Endodermal cell (in vitro differentiated cells): Measurements from ENCODE around the gene GGT1. TPM values are rescaled to one million over a fixed set of nuclear protein-coding genes. Genes with fewer than 3 reads are reported as not detected.
"Not testable (repeated sequence)": the region's sequence is repeated elsewhere in the genome, so short reads cannot be mapped to it uniquely, and the experiment has no call there.

ENCODE experiments used
- DNase-seq: peaks from one replicate; pipeline ENCODE4 v3.0.0-alpha.2; 2017
- H3K27ac ChIP-seq: 2 replicates; pipeline ENCODE4 v1.5.1; 2013; ENCODE audit warnings: mild to moderate bottlenecking, low read depth, low read length, moderate library complexity
- H3K27me3 ChIP-seq: 2 replicates; pipeline ENCODE4 v1.6.1; 2013; ENCODE audit warnings: mild to moderate bottlenecking, low read length, moderate library complexity; ENCODE audit not compliant: insufficient read depth, control insufficient read depth, poor library complexity, severe bottlenecking
- H3K36me3 ChIP-seq: 2 replicates; pipeline ENCODE4 v1.7.0; 2013; ENCODE audit warnings: mild to moderate bottlenecking, low read length, moderate library complexity; ENCODE audit not compliant: control insufficient read depth, insufficient read depth
- H3K4me1 ChIP-seq: one replicate; pipeline ENCODE4 v1.7.0; 2013; ENCODE audit warnings: low read length; ENCODE audit not compliant: control insufficient read depth, insufficient read depth
- H3K4me3 ChIP-seq: 2 replicates; pipeline ENCODE4 v1.5.1; 2013; ENCODE audit warnings: mild to moderate bottlenecking, low read length, moderate library complexity
- H3K9ac ChIP-seq: 2 replicates; pipeline ENCODE4 v1.6.1; 2013; ENCODE audit warnings: mild to moderate bottlenecking, low read length, moderate library complexity; ENCODE audit not compliant: poor library complexity, severe bottlenecking; ENCODE audit errors: extremely low read depth
- H3K9me3 ChIP-seq: 2 replicates; pipeline ENCODE4 v1.6.1; 2013; ENCODE audit warnings: mild to moderate bottlenecking, low read length, moderate library complexity; ENCODE audit not compliant: control insufficient read depth
- H3K27ac Mint-ChIP-seq: 2 replicates; pipeline ENCODE4 v1.8.0; 2020; ENCODE audit warnings: mixed read lengths
- H3K27me3 Mint-ChIP-seq: 2 replicates; pipeline ENCODE4 v1.8.0; 2021; ENCODE audit warnings: mild to moderate bottlenecking, mixed read lengths; ENCODE audit not compliant: insufficient read depth
- H3K36me3 Mint-ChIP-seq: 2 replicates; pipeline ENCODE4 v1.8.0; 2020; ENCODE audit warnings: low read depth, mixed read lengths
- H3K4me1 Mint-ChIP-seq: 2 replicates; pipeline ENCODE4 v1.8.0; 2020; ENCODE audit warnings: mixed read lengths
- H3K4me3 Mint-ChIP-seq: 2 replicates; pipeline ENCODE4 v1.8.0; 2020; ENCODE audit warnings: mild to moderate bottlenecking, moderate library complexity, mixed read lengths
- H3K9me3 Mint-ChIP-seq: 2 replicates; pipeline ENCODE4 v1.8.0; 2020; ENCODE audit warnings: mild to moderate bottlenecking, mixed read lengths
- WGBS, 2 experiments: methylation state at CpG; one replicate each; pipeline versions ENCODE4 v1.1.5 to v1.1.7; 2013; ENCODE audit warnings: missing lambda C conversion rate in 2 of 2, mixed read lengths in 1 of 2; ENCODE audit not compliant: insufficient coverage in 1 of 2, insufficient read length in 1 of 2; 5-methylcytosine and 5-hydroxymethylcytosine counted together
- long read RNA-seq, 4 experiments: library from polyadenylated mRNA in 2 of 4; library from RNA in 1 of 4; library from capped mRNA in 1 of 4; stranded (forward) in 3 of 4; unstranded in 1 of 4; transcript quantifications; one replicate each; pipeline ENCODE4 v2.0.0, GENCODE V29; 2020 to 2021; ENCODE audit warnings: inconsistent platforms in 1 of 4
- polyA plus RNA-seq, 2 experiments: library from polyadenylated mRNA; stranded (reverse); fragments of 50-300 nt; gene quantifications; one replicate each; pipeline ENCODE4 v1.2.3, GENCODE V29; 2013
- total RNA-seq, 2 donors: library from RNA; stranded (reverse); fragmentation: NEBNext Ultra II Directional in 1 of 2; extraction: Animal tissue kit (Norgen Biotek cat#: 25700) in 1 of 2; gene quantifications; 2 replicates in 1 of 2; 3 replicates in 1 of 2; pipeline ENCODE4 v1.2.1, GENCODE V29; 2021
- TF ChIP-seq, protein P1 (sequence below): fragments of 200-600 bp; sonication (generic); conservative IDR thresholded peaks from 2 replicates; pipeline ENCODE4 v1.5.0; 2021; ENCODE audit warnings: antibody characterized with exemption, mild to moderate bottlenecking

The GGT1 gene
- total RNA-seq, result 10 to 100 TPM; 22.4 to 52.8 TPM
- 6.2 TPM for polyA plus RNA-seq (2013, experiment 1 of 2)
- 6.4 TPM for polyA plus RNA-seq (2013, experiment 2 of 2)
- long read RNA-seq, experiment 1, partial matches to known transcripts, result 3 of 9 reads
- long read RNA-seq, experiment 1, other reads (novel, unspliced or antisense), result 4 of 9 reads
- long read RNA-seq, experiment 2, partial matches to known transcripts, result 7 of 54 reads
- long read RNA-seq, experiment 2, other reads (novel, unspliced or antisense), result 45 of 54 reads
- long read RNA-seq, experiment 3, transcript GGT1-203 (16 exons, 2,628 nt), result major isoform, 31 of 502 reads
- long read RNA-seq, experiment 3, partial matches to known transcripts, result 11 of 502 reads
- long read RNA-seq, experiment 3, other reads (novel, unspliced or antisense), result 460 of 502 reads
- long read RNA-seq, experiment 4, partial matches to known transcripts, result 3 of 10 reads
- long read RNA-seq, experiment 4, other reads (novel, unspliced or antisense), result 7 of 10 reads

DNA sequence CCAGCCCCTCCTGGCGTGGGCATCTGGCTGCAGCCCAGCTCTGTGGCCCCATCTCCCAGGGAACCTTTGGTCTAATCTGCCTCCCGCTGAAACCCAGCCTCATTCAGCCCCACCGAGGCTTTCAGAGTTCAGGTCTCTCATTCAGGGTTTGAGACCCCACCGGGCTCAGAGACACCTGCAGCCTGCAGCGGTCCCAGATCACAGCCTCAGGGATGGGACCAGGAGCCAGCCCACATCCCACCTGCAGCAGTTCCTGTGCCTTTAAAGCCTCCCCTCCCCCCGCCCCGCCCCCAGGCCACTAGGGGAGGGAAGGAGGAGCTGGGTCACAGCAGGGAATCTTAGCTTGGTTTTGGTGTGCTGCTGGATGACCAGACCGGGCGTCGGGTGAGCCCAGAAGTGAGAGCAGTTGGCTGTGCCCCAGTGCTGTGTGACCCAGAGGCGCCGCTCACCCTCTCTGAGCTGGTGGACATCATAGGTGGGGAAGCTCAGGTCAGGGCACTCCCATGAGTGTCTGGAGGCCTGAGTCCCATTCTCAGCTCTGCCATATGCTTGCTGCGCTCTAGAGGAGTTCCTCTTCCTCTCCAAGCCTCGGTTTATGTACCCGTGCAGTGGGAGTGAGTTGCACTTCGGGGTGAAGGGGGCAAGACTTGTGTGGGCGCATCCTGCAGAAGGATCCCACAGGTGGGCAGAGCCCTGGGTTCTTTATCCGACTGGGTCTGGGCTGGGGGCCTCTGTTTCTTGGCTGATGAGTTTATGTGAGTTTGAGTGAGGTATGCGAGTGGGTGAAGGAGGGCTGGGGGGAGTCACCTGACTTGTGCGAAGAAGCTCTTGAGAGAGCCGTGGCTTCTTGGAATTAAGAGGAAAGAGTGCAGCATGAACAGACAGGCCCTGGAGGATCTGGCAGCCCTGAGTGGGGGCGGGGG is at the start of gene GGT1:
TSS of gene GGT1 (plus strand) at position 347 of the 923 bp plus-strand sequence. CDS start 7,889 bp downstream, outside the sequence.
- H3K4me3 Mint-ChIP-seq, result peak within 1 kb of the TSS; percentile 64
- WGBS, 2 experiments, result 62 to 83% methylated on average over 6 to 17 of the region's 22 CpGs
- not testable (repeated sequence) for H3K9me3 ChIP-seq, H3K27me3 ChIP-seq, H3K9ac ChIP-seq, H3K27me3 Mint-ChIP-seq, H3K27ac ChIP-seq, H3K36me3 Mint-ChIP-seq, H3K36me3 ChIP-seq, H3K9me3 Mint-ChIP-seq, H3K4me1 ChIP-seq
- DNase-seq, result peak; percentile 88
- peak within 1 kb of the TSS; percentile 45 for H3K4me3 ChIP-seq
- H3K27ac Mint-ChIP-seq, result peak within 1 kb of the TSS; percentile 94
- H3K4me1 Mint-ChIP-seq, result peaks cover 22% of the 10 kb centered on the region

DNA sequence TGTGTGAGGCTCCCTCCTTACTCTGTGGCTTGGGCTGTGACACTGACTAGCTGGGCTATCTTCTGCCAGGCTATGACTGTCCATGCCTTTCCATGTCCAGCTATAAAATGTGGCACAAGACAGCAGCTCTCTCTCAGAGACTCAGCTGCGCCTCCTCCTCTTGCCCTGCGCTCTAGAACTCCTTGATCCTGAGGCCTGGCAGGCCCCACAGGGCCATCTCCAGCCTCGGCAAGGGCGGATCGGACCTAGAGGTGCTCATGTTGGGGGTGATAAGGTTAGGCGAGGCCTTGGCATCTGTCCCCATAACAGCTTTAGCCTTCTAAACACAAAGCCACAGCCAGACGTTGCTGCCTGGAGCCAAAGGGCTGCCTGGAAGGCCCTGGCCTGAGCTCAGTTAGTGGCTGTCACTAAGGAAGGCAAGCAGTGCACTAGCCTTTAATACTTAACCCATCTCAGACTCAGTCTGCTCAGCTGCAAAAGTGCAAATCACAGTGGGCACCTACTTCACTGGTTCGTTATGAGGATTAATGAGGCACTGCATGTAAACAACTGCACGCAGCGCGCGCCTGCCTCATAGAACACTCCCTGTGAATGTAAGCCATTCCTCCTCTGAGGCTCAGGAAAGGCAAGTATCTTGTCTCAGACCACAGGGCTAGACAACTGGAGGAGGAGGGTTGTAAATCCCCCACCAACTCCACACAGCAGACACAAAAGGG is 49.2 kb upstream of the GGT1 start:
- peak overlapping the region; percentile 99 for H3K4me3 Mint-ChIP-seq
- TF ChIP-seq, protein P1, sequence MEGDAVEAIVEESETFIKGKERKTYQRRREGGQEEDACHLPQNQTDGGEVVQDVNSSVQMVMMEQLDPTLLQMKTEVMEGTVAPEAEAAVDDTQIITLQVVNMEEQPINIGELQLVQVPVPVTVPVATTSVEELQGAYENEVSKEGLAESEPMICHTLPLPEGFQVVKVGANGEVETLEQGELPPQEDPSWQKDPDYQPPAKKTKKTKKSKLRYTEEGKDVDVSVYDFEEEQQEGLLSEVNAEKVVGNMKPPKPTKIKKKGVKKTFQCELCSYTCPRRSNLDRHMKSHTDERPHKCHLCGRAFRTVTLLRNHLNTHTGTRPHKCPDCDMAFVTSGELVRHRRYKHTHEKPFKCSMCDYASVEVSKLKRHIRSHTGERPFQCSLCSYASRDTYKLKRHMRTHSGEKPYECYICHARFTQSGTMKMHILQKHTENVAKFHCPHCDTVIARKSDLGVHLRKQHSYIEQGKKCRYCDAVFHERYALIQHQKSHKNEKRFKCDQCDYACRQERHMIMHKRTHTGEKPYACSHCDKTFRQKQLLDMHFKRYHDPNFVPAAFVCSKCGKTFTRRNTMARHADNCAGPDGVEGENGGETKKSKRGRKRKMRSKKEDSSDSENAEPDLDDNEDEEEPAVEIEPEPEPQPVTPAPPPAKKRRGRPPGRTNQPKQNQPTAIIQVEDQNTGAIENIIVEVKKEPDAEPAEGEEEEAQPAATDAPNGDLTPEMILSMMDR, result no peak
- peak overlapping the region; percentile 87 for H3K27ac Mint-ChIP-seq
- Histone ChIP-seq H3K9me3 (no peaks in the 10 kb centered on the region), H3K27me3 (no peaks in the 10 kb centered on the region), H3K9ac (peak overlapping the region; percentile 73), H3K4me3 (peak overlapping the region; percentile 88), H3K4me1 (peaks cover 3% of the 10 kb centered on the region), H3K27ac (no peak overlapping the region), H3K36me3 (peaks cover 20% of the 10 kb centered on the region)
- H3K36me3 Mint-ChIP-seq, result peaks cover 19% of the 10 kb centered on the region
- no peak for DNase-seq
- WGBS, 2 experiments, result 80 to 88% methylated on average over 1 to 11 of the region's 12 CpGs
- no peaks in the 10 kb centered on the region for H3K9me3 Mint-ChIP-seq
- H3K27me3 Mint-ChIP-seq, result no peaks in the 10 kb centered on the region
- H3K4me1 Mint-ChIP-seq, result peaks cover 21% of the 10 kb centered on the region

DNA sequence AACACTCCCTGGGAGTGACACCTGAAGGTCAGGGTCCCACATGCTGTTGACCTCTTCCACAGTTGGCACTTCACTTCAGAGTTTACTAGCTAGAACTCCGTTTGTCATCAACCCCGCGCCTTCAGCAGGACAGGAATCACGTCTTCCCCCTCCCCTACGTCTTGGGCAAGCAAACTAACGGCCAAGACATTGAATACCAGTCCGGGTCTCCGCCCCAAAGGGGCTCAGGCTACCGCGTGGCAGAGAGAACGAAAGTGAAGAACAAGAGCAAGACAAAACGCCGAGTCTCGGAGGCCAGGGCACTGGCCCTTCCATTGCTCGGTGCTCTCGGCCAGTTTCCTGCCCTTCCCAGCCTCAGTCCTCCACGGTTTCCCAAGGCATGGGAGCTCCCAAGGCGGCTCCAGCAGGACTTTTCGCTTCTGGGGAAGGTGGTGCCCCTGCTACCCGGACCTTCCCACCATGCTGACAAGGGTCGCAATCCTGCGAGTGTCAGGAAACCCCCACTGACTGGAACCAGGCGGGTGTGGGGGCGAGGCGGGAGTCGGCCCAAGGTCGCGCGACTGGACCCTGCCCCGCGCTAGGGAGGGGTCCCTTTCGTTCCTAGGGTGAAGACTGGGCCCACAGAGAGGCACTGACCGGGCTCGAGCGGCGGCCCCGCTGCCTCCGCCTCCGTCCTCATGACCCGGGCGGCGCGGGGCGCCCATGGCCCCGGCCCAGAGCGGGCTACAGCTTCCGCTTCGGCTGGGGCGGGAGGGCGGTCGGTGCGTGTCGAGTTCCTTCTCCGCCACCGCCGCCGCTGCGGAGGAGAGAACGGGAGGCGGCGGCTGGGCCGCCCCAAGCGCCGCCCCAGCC is 48.5 kb upstream of the GGT1 start, which contains the start of gene GUCD1:
TSS of gene GUCD1 (minus strand) at position 826 of the 852 bp plus-strand sequence. CDS start at position 679, 147 bp downstream.
- H3K36me3 Mint-ChIP-seq, result peaks cover 21% of the 10 kb centered on the region
- Histone ChIP-seq H3K27ac (peak within 1 kb of the TSS; percentile 91), H3K9ac (peak within 1 kb of the TSS; percentile 92), H3K4me3 (peak within 1 kb of the TSS; percentile 93), H3K27me3 (no peaks in the 10 kb centered on the region), H3K9me3 (no peaks in the 10 kb centered on the region), H3K4me1 (peaks cover 3% of the 10 kb centered on the region), H3K36me3 (peaks cover 28% of the 10 kb centered on the region)
- peak within 1 kb of the TSS; percentile 99 for H3K4me3 Mint-ChIP-seq
- H3K27ac Mint-ChIP-seq, result peak within 1 kb of the TSS; percentile 97
- no peaks in the 10 kb centered on the region for H3K27me3 Mint-ChIP-seq
- H3K4me1 Mint-ChIP-seq, result peaks cover 21% of the 10 kb centered on the region
- no peaks in the 10 kb centered on the region for H3K9me3 Mint-ChIP-seq
- DNase-seq, result peak; percentile 68
- WGBS, 2 experiments, result 1 to 2% methylated on average over 39 to 64 of the region's 64 CpGs
- TF ChIP-seq, protein P1, result no peak
